ENCODE measurements around the gene PDCD7. TPM values are rescaled to one million over a fixed set of nuclear protein-coding genes. Genes with fewer than 3 reads are reported as not detected.

Gene PDCD7
- total and polyA plus RNA-seq, 12 donors = 9.0 to 25.1 (median 15.9) TPM

DNA sequence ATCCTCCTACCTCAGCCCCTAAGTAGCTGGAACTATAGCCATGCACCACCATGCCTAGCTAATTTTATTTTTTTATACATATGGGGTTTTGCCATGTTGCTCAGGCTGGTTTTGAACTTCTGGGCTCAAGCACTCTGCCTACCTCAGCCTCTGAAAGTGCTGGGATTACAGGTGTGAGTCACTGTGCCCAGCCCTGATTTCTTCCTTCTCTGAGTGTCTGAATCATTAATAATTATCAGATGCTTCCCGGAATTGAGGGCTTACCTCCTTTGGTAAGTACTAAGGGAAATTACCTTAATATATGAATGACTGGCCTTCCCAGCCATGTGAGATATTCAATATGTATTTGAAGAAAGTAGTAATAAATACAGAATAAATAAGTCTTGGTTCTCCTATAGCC is 44.3 kb upstream of the PDCD7 start:
- Histone ChIP-seq H3K9me3 (no peaks in the 10 kb centered on the region), H3K27ac (no peak overlapping the region), H3K36me3 (peaks cover 0 to 86% (median 43%) of the 10 kb centered on the region in 9 donors), H3K4me3 (no peak overlapping the region), H3K27me3 (no peaks in the 10 kb centered on the region), H3K4me1 (peaks cover under 1 to 22% (median 18%) of the 10 kb centered on the region in 9 donors)
- TF ChIP-seq, protein P1, sequence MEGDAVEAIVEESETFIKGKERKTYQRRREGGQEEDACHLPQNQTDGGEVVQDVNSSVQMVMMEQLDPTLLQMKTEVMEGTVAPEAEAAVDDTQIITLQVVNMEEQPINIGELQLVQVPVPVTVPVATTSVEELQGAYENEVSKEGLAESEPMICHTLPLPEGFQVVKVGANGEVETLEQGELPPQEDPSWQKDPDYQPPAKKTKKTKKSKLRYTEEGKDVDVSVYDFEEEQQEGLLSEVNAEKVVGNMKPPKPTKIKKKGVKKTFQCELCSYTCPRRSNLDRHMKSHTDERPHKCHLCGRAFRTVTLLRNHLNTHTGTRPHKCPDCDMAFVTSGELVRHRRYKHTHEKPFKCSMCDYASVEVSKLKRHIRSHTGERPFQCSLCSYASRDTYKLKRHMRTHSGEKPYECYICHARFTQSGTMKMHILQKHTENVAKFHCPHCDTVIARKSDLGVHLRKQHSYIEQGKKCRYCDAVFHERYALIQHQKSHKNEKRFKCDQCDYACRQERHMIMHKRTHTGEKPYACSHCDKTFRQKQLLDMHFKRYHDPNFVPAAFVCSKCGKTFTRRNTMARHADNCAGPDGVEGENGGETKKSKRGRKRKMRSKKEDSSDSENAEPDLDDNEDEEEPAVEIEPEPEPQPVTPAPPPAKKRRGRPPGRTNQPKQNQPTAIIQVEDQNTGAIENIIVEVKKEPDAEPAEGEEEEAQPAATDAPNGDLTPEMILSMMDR (IDR thresholded peaks at IDR 0.05) = no peak
- no peak for DNase-seq
- WGBS, 2 donors = 65 to 87% methylated on average over 1 of the region's 1 CpG
- ATAC-seq = no peak
- intact Hi-C loops (cut with DNase I) = no loop called here

DNA sequence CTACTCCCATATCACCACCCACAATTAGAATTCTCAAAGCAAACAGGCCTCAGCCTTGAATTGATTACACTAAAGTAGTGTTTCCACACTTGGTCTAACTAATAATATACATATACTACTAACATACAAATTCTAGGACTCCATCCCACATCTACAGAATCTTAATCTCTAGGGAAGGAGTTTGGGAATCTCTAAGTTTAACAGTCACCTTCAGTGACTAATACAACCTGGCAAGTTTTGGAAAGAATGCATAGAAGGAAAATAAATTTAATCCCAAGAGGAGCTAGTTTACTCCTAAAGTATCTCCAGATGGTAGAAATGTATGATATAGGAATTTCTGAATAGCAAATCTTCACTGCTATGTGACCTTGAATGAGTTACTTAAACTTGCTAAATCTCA is 42.4 kb upstream of the PDCD7 start:
- intact Hi-C loops (cut with DNase I) = no loop called here
- no peak overlapping the region for H3K27ac ChIP-seq

DNA sequence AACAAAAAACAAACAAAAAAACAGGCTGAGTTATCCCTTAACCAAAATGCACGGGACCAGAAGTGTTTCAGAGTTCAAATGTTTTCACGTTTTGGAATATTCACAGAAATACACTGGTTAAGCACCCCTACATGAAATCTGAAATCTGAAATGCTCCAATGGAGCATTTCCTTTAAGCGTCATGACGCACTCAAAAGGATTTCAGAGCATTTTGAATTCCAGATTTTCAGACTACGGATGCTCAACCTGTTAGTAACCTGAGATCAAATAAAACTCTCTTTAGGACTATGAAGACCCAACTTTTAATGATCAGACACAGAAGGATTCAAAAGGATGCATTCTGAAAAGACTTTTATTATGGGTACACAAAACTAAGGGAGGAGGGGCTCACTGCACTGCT is 41.9 kb upstream of the PDCD7 start:
- no peak for DNase-seq
- WGBS, 2 donors = 91% methylated on average over 5 of the region's 5 CpGs
- Histone ChIP-seq H3K27ac (no peak overlapping the region), H3K9me3 (no peaks in the 10 kb centered on the region), H3K4me1 (peaks cover 0 to 6% (median 0%) of the 10 kb centered on the region in 9 donors), H3K4me3 (no peak overlapping the region), H3K27me3 (no peaks in the 10 kb centered on the region), H3K36me3 (peaks cover 0 to 100% (median 44%) of the 10 kb centered on the region in 9 donors)
- intact Hi-C loops (cut with DNase I) = no loop called here
- ATAC-seq = no peak
- TF ChIP-seq, protein P1 (IDR thresholded peaks at IDR 0.05) = no peak

More for the DNA sequence above, 42.4 kb upstream of the PDCD7 start:
- Histone ChIP-seq H3K4me3 (no peak overlapping the region), H3K4me1 (peaks cover 0 to 6% (median 2%) of the 10 kb centered on the region in 9 donors), H3K36me3 (peaks cover 0 to 100% (median 43%) of the 10 kb centered on the region in 9 donors), H3K27me3 (no peaks in the 10 kb centered on the region), H3K9me3 (no peaks in the 10 kb centered on the region)
- no peak for DNase-seq
- no peak for ATAC-seq
- TF ChIP-seq, protein P1 (IDR thresholded peaks at IDR 0.05) = no peak

DNA sequence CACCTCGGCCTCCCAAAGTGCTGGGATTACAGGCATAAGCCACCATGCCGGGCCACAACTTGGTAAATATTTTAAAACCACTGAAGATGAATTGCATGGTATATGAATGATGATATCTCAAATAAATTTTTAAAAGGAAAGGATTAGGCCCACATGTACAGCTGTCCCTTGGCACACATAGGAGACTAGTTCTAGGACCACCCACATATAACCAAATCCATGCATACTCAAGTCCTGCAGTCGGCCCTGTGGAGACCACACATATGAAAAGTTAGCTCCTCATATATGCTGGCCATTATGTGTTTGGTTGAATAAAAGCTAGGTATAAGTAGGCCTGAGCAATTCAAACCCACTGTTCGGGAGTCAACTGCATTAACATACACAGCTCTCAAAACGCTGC is 40.9 kb upstream of the PDCD7 start:
- no peak for ATAC-seq
- H3K36me3 ChIP-seq = peaks cover 0 to 100% (median 51%) of the 10 kb centered on the region in 9 donors
- H3K4me3 ChIP-seq = no peak overlapping the region
- WGBS, 2 donors = 89 to 92% methylated on average over 5 of the region's 5 CpGs
- intact Hi-C loops (cut with DNase I) = no loop called here
- H3K27me3 ChIP-seq = no peaks in the 10 kb centered on the region
- no peaks in the 10 kb centered on the region for H3K9me3 ChIP-seq
- peaks cover 0 to 5% (median 0%) of the 10 kb centered on the region in 9 donors for H3K4me1 ChIP-seq
- TF ChIP-seq, protein P1 (IDR thresholded peaks at IDR 0.05) = no peak
- no peak for DNase-seq
- no peak overlapping the region for H3K27ac ChIP-seq
